NCI-H1436 treated with DMSO at 0.1 percent for 48 hours (cell line): ENCODE results near the gene AGXT.

Experiments used
- DNase-seq: peaks from one replicate; lab custom pipeline; 2025; lab: John Stamatoyannopoulos, UW

AGXT gene

DNA sequence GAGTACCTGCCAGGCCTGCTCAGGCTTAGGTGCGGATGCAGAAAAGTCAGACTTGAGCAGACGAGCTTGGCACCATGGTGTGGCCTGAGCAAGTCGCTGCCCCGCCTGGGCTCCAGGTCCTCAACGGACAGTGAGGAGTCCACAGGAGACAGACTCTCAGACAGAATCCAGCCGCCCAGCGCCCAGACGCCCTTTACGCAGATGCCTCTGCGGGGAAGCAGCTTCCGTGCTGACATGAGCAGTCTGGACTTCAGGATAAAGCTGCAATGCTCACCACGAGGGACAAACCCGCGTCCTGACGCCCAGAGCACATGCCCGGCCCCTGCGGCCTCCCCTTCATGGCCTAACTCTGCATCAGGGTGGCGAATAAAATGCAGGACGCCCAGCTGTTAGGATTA lies 30.8 kb downstream of the AGXT start:
- no peak for DNase-seq

DNA sequence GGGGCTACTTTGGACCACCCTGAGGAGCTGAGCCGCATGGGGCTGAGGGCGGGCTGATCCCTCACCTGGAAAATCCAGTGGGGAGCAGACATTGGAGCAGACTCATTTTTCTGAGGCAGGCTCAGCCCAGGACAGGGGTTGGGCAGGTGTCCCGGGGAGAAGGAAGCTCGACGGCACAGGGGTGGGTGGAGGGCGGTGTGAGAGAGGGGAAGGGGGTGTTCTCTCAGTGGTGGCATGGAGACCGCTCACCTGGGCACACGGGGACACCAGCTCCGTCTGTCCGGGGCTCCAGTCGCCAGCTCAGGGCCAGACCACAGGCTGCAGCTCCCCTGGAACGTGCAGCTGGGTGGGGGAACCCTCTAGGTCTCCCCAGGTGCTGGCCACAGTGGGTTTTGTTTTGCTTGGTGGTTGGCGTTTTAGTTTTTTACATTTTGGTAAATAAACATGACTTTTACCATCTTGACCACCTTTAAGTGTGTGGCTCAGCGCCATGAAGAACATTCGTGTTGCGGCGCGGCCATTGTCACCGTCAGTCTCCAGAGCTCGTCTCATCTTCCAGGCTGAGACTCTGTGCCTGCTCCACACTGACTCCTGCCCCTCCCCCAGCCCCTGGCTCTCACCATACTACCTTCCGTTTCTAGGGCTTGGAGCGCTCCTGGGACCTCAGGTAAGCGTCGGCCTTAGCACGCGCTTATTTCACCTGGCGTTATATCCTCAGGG lies 31.7 kb downstream of the AGXT start:
- DNase-seq: no peak

DNA sequence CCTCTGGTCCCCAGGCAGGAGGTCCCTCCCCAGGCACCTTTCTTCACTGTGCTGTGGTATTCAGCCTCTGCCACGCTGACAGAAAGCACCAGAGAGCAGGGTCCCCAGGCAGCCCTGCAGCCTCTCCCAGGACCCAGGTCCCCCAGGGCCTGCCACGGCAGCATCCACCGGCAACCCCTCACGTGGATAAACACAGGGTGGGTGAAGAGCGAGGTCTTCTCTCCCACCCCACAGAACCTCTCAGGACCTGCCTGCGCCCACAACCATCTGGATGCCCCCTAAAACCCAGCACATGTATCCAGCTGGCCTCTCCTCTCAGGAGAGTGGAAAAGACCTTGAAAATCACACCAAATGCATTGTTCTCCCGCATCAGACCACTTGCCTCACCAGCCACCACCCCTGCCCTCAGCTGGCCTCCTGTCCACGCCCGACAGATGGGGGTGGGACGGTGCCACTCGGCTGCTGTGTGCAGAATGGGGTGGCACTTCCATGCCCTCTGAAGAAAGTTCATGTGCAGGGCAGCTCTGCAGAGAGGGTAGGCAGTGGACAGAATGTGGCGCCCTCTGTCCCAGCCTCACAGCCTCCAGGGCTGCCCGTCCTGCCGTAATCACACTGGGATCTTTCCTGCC lies 33.5 kb downstream of the AGXT start:
- DNase-seq: no peak

DNA sequence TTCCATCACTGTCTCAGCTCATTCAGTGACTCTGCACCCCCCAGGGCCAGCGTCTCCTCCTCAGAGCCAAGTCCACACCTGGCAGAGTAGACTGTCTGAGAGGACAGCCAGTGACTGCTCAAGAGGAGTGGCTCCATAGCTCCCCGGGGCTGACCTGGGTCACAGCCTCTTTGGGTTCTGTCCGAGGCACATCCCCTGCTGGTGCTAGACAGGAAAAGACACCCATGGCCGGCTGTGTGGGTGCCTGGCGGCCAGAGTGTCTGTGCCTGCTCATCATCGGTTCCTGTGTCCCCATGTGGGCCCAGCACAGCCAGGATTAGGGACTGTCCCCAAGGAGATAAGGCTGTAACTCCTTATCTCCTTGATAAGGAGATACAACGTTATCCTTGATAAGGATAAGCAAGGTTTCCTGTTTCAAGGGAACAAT lies 34.0 kb downstream of the AGXT start:
- DNase-seq: no peak

DNA sequence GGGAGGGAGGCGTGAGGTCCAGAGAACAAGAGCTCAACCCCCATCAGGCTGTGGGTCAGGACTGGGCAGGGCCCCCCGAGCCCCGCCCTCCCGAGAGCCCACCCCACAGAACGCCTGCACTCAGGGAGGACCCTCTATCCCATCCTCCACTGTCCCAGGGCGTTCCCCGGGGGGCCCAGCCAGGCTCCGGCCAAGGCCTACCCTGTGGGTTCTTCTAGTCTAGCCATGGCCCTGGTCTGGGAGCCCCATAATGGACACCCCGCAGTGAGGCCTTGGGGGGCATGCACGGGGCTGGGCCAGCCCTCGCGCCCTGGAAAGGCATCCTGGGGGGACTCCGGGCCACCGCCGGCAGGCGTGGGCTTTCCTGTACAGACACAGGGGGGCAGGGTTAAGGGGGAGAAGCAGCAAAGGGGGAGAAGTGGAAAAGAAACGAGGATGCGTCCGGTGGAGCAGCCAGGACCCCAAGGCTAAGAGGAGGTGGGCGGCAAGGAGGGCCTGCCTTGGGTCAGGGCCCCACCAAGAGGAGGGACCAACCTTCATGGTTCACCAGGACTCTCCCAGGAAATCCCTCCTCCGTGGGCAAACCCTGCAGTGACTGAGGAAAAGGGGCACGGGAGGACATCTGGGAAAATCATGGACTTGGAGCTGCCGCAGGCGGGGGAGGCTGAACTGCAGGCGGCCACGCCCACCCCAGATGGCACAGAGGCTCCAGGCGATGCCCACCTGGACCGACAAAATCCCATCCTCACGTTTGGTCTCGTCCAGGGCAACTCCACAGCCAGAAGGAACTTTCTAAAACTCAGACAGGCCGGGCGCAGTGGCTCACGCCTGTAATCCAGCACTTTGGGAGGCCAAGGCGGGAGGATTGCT lies 34.8 kb downstream of the AGXT start:
- DNase-seq: no peak

DNA sequence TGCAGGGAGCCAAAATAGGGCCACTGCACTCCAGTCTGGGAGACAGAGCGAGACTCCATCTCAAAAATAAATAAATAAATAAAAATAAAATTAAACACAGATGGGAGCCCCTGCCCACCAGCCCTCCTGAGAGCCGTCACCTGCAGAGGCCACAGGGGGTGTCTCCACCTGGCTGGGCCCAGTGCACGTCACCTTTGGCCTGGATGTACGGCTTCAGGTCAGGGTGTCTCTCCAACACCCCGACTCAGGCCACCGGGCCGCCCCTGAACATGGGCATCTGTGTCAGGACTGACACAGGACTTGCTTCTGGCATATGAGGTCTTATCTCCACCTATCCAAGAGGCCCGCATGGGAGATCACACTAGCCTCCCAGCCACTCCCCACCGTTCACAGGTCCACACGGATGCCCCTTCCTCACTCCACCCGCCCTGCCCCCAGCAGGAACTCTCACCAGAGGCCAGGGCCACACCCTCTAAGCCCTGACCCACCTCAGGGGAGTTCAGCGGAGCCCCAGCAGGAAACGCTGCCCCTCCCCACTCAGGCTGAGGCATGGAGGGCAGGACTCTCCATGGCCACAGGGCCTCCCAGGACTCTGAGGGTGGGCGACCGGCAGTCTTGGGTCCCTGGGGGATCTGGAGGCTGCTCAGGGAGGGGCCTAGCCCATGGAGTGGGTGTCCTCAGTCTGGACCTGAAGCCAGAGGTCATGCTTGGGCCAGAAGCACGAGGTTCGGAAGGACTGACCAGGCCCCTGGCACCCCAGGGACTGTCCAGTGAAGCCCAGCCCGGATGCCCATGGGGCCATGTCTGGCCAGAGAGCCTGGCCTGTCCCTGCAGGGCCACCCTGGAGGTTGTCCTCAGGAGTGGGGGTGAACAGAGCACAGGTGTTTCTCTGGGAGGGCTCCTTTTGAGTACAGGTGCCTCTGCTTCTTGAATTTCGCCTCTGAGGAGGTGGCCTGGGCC lies 35.9 kb downstream of the AGXT start:
- no peak for DNase-seq

DNA sequence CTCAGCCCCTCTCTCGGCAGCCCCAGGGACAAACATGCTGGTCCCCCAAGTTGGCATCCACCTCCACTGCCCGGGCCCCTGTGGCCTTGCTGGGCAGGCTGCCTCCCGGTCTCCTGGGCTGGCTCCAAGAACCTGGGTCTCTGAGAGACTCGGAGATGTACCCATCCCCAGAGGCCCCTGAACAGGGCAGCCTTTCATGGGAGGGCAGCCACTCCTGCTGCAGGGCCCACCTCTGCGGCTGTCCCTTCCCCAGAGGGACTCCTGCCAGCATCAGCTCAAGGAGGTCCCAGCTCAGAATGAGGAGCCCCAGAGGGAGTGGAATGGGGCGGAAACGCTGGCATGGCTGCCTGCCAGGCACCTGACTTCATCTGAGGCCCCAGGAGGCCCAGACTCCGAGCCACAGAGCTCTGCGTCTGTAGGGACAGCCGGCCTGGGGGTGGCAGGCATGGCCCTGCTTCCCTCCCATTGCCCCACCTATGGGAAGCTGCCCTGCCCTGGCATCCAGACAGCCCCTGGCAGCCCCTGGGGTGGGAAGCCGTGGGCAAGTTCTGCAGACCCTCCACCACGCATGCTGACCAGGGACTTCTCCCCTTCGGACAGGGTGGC lies 36.7 kb downstream of the AGXT start:
- DNase-seq: peak; percentile 53

DNA sequence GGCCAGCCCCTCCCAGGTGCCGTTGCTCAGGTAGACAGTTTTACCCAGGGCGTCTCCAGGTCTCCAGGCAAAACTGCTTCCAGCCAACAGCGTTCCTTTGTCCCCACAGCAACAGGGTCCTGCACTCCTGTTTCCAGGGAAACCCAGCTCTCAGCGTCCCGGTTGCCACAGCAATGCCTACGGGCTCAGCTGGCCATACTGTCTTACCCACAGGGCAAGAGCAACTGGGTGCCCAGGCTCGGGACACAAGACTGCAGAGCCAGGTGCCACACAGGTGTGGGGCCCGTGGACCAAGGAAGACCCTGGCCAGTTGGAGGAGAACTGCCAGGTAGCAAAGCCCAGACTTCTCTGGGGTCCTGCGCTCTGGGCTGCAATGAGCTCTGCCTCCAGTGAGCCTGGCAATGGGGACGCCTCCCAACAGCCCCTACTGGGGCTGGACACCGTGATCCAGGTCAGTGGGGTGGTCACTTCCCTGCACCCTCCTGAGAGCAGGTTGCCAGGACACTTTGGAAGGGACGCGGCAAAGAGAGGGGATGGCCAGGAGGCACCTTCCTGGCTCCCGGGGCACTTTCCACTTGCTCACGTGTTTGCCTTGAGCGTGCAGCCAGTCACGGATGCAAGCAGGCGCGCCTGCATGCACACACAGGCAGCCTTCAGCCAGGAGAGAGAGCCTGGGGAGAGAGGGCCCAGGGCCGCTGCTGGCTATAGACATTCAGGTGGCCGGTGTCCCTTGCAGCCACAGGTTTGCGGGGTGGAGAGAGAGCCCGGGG lies 37.7 kb downstream of the AGXT start, which contains the start of gene CROCC2:
Gene CROCC2, plus strand, starts transcription at position 196 of the 770 bp plus-strand sequence. Its CDS starts 178 bp downstream, at position 374.
- no peak for DNase-seq

DNA sequence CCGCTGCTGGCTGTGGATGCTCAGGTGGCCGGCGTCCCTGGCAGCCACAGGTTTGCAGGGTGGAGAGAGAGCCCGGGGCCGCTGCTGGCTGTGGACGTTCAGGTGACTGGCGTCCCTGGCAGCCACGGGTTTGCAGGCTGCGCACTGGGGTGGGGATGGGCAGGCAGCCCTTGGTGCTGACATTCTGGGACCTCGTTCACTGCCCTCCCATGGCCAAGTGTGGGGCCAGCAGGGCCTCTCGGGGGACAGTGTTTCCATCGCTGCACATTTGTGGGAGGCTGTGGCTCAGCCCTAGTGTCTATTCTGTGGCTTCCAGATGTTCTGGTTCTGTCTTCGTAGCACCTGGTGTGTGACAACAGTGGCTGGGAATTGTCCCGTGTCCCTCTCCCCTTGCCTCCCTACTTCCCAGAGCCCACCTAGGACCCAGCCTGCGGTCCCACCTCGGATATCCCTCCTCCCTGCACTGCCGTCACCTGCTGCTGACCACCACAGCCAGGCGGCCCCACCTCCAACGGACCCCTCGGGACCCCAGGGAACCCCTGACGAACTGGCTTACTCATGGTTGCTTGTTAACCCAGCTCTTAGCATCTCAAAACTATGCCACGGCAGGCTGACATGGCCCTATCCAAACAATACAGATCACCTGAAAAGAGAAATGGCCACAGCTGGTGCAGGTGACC lies 38.4 kb downstream of the AGXT start:
- no peak for DNase-seq

DNA sequence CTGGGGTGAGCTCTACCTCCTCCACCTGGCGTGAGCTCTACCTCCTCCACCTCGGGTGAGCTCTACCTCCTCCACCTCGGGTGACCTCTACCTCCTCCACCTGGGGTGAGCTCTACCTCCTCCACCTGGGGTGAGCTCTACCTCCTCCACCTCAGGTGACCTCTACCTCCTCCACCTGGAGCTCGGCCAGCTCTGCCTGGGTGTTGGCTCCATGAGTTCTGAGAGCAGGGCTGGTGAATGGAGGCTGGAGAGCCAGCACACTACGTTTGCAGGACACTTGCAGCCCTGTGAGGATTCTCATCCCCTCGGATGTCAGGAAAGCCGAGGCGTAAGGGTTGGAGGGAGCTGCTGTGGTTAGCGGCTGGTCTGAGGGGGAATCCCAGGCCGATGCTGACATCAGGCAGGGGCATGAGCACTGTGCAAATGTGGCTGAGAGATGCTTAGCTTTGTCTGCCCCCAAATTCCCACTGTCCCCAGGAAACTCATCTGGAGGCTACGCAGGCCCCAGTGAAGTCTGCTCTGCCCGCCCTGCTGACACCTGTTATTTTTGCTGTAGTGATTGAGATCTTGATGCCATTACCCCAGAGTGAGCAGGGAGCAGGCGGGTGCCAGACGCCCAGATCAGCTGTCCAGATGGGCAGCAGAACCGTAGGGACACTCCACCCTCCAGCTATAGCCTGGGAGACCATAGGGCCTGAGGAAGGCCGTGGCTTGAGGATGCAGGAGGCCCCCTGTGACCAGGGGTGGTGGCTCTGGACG lies 40.8 kb downstream of the AGXT start:
- no peak for DNase-seq

DNA sequence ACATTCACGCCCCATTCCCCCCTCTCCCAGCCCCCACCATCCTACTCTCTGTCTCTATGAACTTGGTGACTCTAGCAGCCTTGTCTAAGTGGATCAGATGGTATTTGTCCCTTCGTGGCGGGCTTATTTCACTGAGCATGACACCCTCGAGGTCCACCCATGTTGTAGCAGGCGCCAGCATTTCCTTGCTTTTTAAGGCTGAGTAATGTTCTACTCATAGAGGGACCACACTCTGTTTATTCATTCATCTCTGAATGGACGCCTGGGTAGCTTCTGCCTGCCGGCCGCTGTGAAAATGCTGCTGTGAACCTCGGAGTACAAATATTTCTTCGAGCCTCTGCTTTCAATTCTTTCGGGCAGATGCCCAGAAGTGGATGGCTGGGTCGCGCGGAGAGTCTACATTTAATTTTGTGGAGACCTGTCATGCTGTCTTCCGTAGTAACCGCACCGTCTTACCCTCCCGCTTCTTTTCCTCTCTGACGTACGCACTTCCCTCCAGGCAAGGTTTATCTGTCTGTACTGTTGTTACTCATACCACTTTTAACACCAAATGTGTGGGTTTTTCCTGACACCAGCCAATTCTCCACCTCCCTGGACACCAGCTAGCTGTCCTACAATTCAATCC lies 43.1 kb downstream of the AGXT start:
- DNase-seq: no peak

DNA sequence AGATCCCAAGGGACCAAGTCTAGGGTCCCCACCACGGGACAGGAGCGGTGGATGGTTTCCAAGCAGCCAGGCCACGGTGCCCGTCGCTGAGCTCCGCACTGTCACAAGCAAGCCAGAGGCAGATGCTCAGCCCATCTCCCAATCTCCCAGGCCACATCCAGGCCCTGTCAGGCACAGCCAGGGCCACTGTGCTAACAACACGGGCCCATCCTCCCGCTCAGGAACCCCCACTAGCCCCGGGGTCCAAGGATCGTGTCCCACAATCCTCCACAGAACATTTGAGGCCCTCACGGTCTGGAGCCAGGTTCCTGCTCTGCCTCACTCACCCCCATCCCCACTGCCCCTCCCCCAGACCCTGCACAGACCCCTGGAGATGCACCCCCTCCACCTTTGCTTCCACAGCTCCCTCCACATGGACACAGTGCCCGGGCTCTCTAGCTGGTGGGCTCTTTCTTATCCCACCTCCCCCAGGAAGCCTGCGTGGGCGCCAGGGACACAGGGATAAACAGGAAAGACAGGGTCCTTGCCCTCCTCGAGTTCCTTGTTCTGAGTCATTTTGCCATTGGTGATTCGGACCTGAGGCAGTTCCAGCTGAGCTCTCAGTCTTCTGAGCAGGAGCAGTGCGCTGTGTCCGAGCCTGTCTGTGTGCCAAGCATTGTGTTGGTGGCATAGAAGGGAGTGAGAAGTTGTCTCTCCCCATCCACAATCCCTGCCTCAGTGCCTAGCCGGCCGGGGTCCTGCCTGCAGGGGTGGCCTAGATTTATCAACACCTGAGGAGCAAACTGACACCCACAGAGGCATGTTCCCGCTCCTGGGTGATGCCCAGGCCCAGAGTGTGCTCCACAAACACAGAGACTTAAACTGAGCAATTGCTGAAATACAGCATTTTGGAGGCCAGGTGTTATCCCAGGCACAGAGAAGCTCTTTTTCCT lies 44.5 kb downstream of the AGXT start:
- DNase-seq: no peak

DNA sequence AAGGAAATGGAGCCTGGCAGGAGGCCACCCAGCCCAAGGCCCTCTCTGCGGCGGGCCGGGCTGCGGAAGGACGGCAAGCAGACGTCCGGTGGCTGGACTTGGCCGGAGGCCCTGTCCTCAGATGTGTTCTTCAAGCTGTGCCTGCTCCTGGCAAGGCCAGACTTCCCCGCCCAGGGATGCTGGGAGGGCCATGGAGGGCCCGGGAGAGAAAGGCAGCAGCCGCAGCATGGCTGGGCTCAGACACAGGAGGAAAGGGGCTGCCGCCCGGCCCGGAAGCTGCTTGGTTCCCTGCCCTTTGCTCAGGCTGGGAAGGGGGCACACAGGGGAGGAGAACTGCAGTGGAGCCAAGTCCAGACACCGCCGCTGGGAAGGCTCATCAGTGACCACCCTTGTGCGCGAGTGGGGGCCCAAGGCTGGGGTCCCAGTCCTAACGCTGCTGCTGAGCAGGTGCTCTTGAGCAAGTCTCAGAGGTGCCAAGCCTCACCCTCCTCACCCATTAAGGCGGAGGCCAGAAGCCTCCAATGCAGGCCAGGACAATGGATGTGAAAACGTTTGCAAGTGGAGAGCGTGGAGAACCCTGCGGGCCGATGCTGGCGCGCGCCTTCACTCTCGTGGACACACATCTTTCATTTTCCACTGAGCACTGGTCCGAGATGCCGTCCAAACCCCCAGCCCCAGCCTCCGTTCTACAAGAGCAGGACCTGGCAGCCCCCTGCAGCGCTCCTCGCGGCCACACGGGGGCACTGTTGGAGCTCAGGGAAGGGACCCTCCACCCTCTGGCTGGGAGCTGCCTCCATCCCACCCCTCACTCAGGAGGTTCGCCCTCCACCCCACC lies 45.4 kb downstream of the AGXT start:
- no peak for DNase-seq

DNA sequence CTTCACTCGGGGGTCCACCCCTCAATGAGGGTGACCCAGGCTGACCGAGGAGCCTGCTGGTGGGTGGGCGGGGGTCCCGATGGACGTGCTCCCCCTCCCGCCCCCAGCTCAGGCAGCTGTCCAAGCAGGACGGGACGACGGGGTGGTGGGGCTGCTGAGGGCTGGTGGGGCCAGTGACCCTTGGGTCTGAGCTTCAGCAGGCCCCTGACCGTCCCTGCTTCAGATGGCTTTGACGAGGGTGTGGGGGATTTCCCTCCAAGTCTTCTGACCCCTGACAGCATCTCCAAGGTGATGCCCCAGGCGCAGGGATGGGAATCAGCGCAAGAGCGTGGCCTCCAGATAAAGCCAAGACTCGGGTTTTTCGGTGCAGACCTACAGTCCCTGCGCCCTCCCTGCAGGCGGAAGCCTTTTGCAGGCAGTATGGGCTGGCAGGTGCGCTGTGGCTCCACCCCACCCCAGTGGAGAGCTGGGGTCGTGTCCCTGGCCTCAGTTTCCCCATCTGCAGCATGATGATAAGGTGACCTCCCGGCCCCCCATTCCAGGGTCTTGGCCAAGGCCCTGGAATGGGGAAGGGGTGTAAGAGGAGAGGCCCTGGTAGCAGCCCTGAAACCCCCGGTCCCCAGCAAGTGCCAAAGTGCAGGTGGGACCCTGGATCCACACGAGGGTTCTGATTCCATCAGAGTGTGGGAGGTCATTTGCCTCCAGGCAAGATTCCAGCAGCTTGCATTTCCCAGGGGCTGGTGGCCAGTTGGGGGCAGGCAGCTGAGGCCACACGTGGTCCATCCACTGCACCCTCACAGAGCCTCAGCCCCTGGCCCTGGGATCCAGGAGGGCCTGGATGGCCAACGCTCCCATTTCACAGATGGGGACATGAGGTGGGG lies 46.3 kb downstream of the AGXT start:
- DNase-seq: no peak

DNA sequence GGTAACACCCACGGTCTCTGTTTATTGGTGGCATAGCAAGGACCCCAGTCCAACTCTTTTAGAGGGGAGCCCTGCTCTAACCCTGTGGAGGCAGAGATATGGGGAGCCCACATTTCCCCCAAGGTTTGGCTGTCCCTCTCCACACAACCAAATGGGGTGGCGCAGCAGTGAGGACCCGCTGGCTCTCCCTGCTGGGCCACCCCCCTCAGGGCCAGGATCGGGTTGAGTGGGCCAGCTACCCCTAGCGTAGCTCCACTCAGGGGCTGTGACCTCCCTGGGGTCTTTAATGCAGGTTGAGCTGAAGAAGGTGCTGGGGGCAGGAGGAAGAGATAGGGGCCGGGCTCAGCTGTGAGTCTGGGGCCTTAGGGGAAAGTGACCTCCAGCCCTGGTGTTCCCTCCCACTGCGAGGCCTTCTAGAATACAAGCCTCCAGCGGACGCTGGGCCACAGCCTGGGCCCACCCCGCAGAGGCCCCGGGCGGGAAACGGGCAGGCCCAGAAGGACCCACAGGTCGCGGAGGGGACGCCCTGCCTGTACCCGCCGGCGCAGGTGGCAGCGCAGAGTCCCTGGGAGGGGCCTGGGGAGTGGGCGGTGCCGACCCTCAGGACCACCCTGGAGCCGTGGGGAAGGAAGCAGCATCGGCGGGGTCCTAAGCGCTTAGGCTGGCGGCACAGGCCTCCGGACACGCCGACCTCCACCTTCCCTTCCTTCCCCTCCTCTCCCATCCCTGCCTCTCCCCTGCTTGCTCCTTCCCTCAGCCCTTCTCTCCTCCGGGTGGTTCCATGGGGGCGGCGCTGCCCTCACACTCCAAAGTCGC lies 47.1 kb downstream of the AGXT start:
- no peak for DNase-seq
